C4-2B (cell line): ENCODE data around the gene LRPAP1.

Source experiments
- H3K27ac ChIP-seq: fragments of 450-650 bp; 2 replicates; pipeline ENCODE4 v1.5.1; 2017
- ZFX ChIP-seq: fragments of 450-650 bp; IDR thresholded peaks from 2 replicates; pipeline ENCODE4 v1.6.1; 2017
- TF ChIP-seq, protein P1 (sequence below): fragments of 450-650 bp; conservative IDR thresholded peaks from 2 replicates; pipeline ENCODE4 v1.5.1; 2017; ENCODE audit warnings: mild to moderate bottlenecking

The LRPAP1 gene

GRCh38 chr4:3481113-3481531, 51.1 kb downstream of the LRPAP1 start:
- no peak for TF ChIP-seq ZFX
- TF ChIP-seq, protein P1, sequence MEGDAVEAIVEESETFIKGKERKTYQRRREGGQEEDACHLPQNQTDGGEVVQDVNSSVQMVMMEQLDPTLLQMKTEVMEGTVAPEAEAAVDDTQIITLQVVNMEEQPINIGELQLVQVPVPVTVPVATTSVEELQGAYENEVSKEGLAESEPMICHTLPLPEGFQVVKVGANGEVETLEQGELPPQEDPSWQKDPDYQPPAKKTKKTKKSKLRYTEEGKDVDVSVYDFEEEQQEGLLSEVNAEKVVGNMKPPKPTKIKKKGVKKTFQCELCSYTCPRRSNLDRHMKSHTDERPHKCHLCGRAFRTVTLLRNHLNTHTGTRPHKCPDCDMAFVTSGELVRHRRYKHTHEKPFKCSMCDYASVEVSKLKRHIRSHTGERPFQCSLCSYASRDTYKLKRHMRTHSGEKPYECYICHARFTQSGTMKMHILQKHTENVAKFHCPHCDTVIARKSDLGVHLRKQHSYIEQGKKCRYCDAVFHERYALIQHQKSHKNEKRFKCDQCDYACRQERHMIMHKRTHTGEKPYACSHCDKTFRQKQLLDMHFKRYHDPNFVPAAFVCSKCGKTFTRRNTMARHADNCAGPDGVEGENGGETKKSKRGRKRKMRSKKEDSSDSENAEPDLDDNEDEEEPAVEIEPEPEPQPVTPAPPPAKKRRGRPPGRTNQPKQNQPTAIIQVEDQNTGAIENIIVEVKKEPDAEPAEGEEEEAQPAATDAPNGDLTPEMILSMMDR = no peak
- no peak overlapping the region for H3K27ac ChIP-seq

- no peak overlapping the region for H3K27ac ChIP-seq
- TF ChIP-seq ZFX = no peak
- TF ChIP-seq, protein P1 = peak; percentile 98
Measured at GRCh38 chr4:3480528-3481112, 51.6 kb downstream of the LRPAP1 start.

- H3K27ac ChIP-seq = no peak overlapping the region
- TF ChIP-seq ZFX = no peak
- TF ChIP-seq, protein P1 = no peak
Measured at GRCh38 chr4:3479358-3480101, 52.7 kb downstream of the LRPAP1 start.

- H3K27ac ChIP-seq = no peak overlapping the region
Measured at GRCh38 chr4:3478446-3479357, 53.5 kb downstream of the LRPAP1 start.

GRCh38 chr4:3477750-3478430, 54.3 kb downstream of the LRPAP1 start:
- no peak overlapping the region for H3K27ac ChIP-seq
- TF ChIP-seq, protein P1 = no peak
- no peak for TF ChIP-seq ZFX

More at GRCh38 chr4:3478446-3479357, 53.5 kb downstream of the LRPAP1 start:
- no peak for TF ChIP-seq ZFX
- TF ChIP-seq, protein P1 = no peak

DNA sequence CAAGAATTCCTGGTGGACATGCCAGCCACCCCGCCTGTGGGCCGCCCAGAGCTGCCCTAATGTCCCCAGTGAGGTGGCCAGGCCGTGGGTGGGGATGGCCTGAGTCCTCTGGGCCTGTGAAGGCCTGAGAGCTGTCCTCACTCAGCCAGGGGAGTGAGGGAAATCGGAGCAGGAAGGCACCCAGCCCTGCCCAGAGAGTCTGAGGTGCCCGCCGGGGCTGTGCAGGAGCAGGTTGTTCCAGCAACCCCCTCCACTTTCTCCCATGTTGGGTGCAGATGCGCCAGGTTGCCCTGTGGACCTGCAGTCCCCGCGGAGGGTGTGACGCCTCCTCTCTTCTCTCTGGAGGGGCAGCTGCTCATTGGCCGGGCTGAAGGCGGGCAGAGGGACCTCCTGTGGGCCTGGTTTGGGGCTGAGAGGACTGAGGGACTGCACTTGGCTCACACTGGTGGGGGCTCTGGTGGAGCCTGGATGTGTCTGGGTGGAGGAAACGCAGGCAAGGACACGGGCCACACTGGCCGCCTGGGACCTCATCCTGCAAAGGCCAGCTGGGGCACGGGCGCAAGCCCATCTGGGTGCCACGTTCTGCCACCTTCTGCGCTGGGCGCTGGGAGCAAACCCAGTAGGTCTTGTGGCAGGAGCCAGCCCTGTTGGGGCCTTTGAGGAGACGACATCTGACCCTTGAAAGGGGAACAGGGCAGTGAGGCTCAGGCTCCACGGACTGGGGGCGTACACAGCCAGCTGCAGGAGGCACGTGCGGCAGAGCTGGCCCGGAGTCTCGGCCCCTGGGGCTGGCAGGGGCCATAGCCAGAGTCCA, 55.1 kb downstream of the LRPAP1 start:
- TF ChIP-seq ZFX = no peak
- TF ChIP-seq, protein P1 = no peak
- no peak overlapping the region for H3K27ac ChIP-seq
